ENCODE measurements around the gene MZT2A.
"Not testable (repeated sequence)": the region's sequence is repeated elsewhere in the genome, so short reads cannot be mapped to it uniquely, and the experiment has no call there.

DNA sequence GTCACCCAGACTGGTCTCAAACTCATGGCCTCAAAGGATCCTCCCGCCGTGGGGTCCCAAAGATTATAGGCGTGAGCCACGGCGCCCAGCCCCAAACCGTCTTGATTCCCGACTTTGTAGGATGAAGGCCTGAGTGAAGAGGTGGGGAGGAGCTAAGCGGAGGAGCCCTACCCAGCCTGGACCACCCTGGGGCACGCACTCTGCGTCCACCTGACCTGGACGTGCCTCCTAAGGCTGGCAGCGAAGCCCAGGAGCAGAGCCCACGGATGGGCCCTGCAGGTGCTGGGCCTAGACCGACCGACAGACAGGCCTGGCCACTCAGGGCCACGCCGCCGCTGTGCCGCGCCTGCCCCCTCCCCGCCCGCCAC lies 744 bp downstream of the MZT2A start:
- TF ChIP-seq POLR2A (IDR thresholded peaks at IDR 0.05; ENCODE audit: low read depth, low read length); POLR2AphosphoS5 (IDR thresholded peaks at IDR 0.05; ENCODE audit: low read depth, low read length); PAX5 (IDR thresholded peaks at IDR 0.05; ENCODE audit: insufficient read depth, low read length, severe bottlenecking): not testable (repeated sequence)
